Colonic mucosa (tissue), 4 donors: Measurements from ENCODE around the gene TRIO. TPM values are rescaled to one million over a fixed set of nuclear protein-coding genes. Genes with fewer than 3 reads are reported as not detected.
A peak's percentile ranks its signal among the peaks of the same experiment; 100 is the strongest.

Experiments used
- DNase-seq: peaks from one replicate; pipeline ENCODE4 v3.0.0-alpha.2; 2020
- H3K27ac ChIP-seq: fragments of 200-600 bp; one replicate; pipeline ENCODE4 v1.8.0; 2021
- H3K27me3 ChIP-seq: fragments of 200-600 bp; one replicate; pipeline ENCODE4 v1.8.0; 2021
- H3K36me3 ChIP-seq: fragments of 200-600 bp; one replicate; pipeline ENCODE4 v1.8.0; 2021
- H3K4me1 ChIP-seq: fragments of 200-600 bp; one replicate; pipeline ENCODE4 v1.8.0; 2021; ENCODE audit warnings: mild to moderate bottlenecking
- H3K4me3 ChIP-seq: fragments of 200-600 bp; one replicate; pipeline ENCODE4 v1.8.0; 2021
- H3K9ac ChIP-seq, 2 donors: one replicate each; pipeline ENCODE4 v1.7.0; 2013; ENCODE audit warnings: control low read depth in 2 of 2, low read depth in 2 of 2, low read length in 2 of 2
- H3K9me3 ChIP-seq: fragments of 200-600 bp; one replicate; pipeline ENCODE4 v1.8.0; 2021
- intact Hi-C: fragments of 100-400 bp; cut with DNase I; formaldehyde crosslinking; loops from one replicate; pipeline ENCODE4 v1.14.1; 2022
- total RNA-seq, 2 donors: library from RNA; stranded (reverse); fragmentation: NEBNext Ultra II Directional in 1 of 2; extraction: Animal tissue kit (Norgen Biotek cat#: 25700) in 1 of 2; gene quantifications; one replicate each; pipeline ENCODE4 v1.2.1, GENCODE V29; 2021
- TF ChIP-seq, protein P1 (sequence below): fragments of 200-600 bp; IDR thresholded peaks from one replicate; pipeline ENCODE4 v1.8.0; 2022; ENCODE audit warnings: antibody characterized with exemption, mild to moderate bottlenecking
- donor health status: healthy.
- donor health status: DM: no; HTN: no; CAD: no.
- donor health status: DM: no; HTN: no; CAD: no.

The TRIO gene
- total RNA-seq, 2 donors from 2014 or later, result 134 to 138 TPM

DNA sequence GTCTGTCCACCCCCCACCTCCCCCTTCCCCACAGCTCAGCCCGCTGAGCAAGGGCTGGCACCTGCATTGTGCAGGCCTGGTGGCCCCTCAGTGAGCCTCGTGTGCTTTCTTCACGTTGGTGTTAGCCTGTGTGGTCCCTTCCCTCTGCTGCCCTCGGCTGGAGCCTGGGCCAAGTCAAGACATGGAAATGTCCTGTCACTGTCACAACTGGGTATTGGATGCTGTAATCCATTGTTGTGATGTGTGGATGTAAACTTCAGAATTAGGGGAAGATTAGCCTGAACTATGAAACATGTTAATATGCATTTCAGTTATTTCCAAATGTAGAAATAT lies 103.9 kb downstream of the TRIO start:
- peaks cover 10% of the 10 kb centered on the region for H3K4me1 ChIP-seq
- intact Hi-C loops, result no loop called here
- DNase-seq, result no peak
- H3K27me3 ChIP-seq, result no peaks in the 10 kb centered on the region
- TF ChIP-seq, protein P1, sequence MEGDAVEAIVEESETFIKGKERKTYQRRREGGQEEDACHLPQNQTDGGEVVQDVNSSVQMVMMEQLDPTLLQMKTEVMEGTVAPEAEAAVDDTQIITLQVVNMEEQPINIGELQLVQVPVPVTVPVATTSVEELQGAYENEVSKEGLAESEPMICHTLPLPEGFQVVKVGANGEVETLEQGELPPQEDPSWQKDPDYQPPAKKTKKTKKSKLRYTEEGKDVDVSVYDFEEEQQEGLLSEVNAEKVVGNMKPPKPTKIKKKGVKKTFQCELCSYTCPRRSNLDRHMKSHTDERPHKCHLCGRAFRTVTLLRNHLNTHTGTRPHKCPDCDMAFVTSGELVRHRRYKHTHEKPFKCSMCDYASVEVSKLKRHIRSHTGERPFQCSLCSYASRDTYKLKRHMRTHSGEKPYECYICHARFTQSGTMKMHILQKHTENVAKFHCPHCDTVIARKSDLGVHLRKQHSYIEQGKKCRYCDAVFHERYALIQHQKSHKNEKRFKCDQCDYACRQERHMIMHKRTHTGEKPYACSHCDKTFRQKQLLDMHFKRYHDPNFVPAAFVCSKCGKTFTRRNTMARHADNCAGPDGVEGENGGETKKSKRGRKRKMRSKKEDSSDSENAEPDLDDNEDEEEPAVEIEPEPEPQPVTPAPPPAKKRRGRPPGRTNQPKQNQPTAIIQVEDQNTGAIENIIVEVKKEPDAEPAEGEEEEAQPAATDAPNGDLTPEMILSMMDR, result no peak
- H3K4me3 ChIP-seq, result no peak overlapping the region
- no peak overlapping the region for H3K27ac ChIP-seq
- H3K9me3 ChIP-seq, result no peaks in the 10 kb centered on the region
- H3K36me3 ChIP-seq, result no peaks in the 10 kb centered on the region
- no peak overlapping the region for H3K9ac ChIP-seq

DNA sequence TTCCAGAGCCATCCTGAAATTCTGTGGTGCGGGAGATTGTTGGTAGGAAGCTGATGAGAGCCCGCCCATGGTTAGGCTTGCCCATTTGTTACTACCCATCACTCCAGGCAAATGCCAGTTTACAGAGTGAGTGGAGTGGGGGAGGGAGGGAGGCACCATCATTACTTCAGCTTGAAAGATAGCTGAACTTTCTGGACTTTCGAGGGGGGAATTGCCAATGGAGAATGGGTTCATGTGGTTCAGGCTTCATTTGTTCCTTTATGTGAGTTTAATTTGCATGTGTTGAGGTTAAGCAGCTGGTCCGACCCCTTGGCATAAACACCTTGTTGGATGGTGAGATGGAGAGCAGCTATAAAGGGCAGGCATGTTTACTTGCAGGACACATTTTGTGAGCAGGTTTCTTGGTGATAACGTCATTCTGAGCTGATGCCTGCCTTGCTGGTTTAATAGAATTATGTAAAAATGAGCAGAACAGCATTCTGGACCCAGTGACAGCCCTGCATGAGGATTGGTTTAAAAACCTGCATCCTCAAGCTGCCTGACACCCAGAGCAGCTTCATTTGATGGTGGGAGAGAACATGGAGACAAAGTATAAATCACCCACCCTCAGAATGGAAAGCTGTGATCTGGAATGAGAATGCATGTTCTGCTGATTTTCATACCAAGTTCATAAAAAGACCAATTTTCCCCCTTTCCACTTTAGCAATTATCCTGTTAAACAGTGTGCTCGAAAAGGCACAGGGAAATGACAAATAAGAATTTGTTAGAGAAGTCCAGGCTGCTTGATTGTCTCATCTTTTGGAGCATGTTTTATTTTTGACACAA lies 106.3 kb downstream of the TRIO start:
- Histone ChIP-seq H3K27me3 (no peaks in the 10 kb centered on the region), H3K27ac (no peak overlapping the region), H3K36me3 (no peaks in the 10 kb centered on the region), H3K4me3 (no peak overlapping the region), H3K9me3 (no peaks in the 10 kb centered on the region), H3K9ac (no peak overlapping the region), H3K4me1 (peaks cover 10% of the 10 kb centered on the region)
- intact Hi-C loops, result no loop called here
- TF ChIP-seq, protein P1, result no peak
- DNase-seq, result no peak

DNA sequence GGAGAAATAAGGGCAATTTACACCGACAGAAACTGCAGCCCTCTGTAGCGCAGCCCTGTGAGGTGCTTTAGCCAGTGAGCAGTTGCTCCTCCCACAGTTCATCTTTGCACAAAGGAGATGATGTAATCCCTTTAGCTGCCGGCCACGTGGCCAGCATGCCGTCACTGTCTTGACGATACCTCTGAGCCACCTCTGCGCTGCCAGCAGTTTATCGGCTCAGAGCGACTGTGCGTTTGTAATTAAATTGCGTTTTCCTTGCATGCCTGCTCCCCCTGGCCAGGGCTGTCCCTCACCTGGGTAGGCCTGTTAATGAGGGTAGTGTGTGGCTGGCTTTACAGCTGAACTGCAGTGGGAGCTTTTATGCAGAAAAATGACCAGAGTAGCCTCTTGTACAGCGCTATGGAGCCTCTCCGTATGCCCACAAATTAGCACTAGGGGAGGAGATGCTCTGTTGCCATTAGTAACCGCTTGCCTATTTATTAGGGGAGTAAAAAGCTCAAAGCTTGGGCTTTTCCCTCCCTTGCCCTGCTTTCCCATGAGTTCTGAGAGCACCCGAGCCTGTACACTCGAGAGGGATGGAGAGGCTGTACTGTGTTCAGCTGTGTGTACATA lies 107.0 kb downstream of the TRIO start:
- TF ChIP-seq, protein P1, result no peak
- DNase-seq, result peak; percentile 51
- H3K4me3 ChIP-seq, result no peak overlapping the region
- H3K27ac ChIP-seq, result no peak overlapping the region
- H3K9me3 ChIP-seq, result no peaks in the 10 kb centered on the region
- no peak overlapping the region for H3K9ac ChIP-seq
- no peaks in the 10 kb centered on the region for H3K27me3 ChIP-seq
- no peaks in the 10 kb centered on the region for H3K36me3 ChIP-seq
- intact Hi-C loops, result no loop called here
- peaks cover 10% of the 10 kb centered on the region for H3K4me1 ChIP-seq

DNA sequence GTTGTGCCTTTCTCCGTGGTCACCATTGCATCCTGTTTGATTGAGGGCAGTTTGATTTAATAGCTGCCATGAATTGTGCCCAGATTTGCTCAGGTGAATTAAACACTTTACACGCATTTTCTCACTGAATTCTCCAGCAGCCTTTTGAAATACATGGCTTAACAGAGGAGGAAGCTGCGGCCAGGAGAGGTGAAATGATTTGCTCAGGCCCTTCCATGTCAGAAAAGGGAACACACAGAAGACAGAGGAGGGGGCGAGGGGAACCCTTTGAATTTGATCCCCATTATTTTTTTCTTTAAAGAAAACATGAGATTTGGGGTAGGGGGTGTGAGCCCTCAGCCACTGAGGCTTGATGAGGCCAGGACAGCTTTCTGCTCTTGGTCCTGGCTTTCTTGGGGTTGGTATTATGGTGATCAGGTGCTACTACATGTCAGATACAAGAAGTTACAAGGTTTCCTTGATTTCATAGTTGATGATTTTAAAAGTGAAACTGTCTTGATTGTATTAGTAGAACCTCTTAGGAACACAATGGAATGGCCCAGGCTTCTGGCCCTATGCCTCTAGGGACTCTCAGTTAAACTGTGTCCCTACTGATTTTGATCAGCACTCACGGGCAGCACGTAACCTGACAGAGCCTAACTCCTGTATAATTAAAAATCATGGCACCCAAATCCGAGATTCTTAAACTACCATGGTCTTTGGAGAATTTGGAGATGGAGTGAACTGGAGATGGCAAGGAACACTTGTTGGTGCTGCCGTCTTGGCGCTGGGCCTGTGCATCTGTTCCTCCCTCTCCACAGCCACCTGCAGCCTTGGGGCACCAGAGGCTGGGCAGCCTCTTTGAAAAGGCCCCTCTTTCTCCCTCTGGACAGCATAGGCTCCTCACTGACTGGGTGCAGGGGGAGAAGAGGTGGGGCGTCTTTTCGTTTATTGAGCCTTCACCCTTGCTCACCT lies 107.9 kb downstream of the TRIO start:
- no peak for DNase-seq
- TF ChIP-seq, protein P1, result no peak
- no peaks in the 10 kb centered on the region for H3K36me3 ChIP-seq
- H3K27me3 ChIP-seq, result no peaks in the 10 kb centered on the region
- no peak overlapping the region for H3K9ac ChIP-seq
- H3K27ac ChIP-seq, result no peak overlapping the region
- peaks cover 10% of the 10 kb centered on the region for H3K4me1 ChIP-seq
- intact Hi-C loops, result no loop called here
- H3K4me3 ChIP-seq, result no peak overlapping the region
- no peaks in the 10 kb centered on the region for H3K9me3 ChIP-seq

DNA sequence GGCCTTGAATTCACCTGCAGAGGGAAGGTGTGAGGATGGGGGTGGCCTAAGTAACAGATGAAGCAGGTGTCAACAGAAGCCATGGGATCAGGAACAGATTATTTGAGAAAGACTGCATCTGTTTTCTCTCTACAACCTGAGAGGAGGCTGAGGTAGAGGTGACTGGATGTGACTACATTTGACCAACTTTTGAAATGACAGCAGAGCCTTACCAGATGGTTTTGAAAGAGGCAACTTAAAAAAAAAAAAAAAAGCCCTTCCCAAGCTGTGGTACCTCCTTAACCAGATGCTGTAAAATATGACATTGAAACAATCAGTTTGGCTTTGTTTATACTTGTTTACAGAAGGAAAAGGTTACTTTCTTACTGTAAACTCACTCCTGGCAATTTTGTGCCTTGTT lies 108.6 kb downstream of the TRIO start:
- H3K9me3 ChIP-seq, result no peaks in the 10 kb centered on the region
- H3K9ac ChIP-seq, result no peak overlapping the region
- TF ChIP-seq, protein P1, result no peak
- H3K36me3 ChIP-seq, result no peaks in the 10 kb centered on the region
- H3K4me3 ChIP-seq, result no peak overlapping the region
- H3K27ac ChIP-seq, result no peak overlapping the region
- no peak for DNase-seq
- H3K4me1 ChIP-seq, result peaks cover 10% of the 10 kb centered on the region
- no peaks in the 10 kb centered on the region for H3K27me3 ChIP-seq
- intact Hi-C loops, result no loop called here
